ENCODE measurements around the gene BMI1.

DNA sequence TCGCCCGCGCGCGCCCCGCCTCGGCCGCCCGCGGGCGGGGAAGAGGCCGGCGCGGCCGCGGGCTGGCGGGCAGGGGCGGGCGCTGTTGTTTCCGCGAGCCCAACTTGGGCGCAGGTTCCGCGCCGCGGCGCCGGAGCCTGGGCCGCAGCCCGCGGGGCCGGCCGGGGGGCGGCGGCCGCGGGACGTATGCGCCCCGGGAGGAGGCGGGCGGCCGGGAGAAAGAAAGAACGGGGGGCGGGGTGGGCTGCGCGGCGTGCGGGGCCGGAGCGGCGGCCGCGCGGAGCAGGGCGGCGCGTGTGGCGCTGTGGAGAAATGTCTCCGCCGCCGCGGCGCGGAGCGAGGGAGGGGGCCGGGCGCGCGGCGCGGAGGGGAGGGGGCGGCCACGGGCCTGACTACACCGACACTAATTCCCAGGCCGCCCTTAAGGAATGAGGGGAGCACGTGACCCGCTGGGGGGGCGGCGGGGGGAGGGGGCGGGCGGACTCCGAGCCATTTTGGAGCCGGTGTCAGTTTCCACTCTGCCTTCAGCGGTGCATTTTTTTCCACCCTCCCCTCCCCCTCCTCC lies at the start of gene BMI1:
- TF ChIP-seq, protein P1, sequence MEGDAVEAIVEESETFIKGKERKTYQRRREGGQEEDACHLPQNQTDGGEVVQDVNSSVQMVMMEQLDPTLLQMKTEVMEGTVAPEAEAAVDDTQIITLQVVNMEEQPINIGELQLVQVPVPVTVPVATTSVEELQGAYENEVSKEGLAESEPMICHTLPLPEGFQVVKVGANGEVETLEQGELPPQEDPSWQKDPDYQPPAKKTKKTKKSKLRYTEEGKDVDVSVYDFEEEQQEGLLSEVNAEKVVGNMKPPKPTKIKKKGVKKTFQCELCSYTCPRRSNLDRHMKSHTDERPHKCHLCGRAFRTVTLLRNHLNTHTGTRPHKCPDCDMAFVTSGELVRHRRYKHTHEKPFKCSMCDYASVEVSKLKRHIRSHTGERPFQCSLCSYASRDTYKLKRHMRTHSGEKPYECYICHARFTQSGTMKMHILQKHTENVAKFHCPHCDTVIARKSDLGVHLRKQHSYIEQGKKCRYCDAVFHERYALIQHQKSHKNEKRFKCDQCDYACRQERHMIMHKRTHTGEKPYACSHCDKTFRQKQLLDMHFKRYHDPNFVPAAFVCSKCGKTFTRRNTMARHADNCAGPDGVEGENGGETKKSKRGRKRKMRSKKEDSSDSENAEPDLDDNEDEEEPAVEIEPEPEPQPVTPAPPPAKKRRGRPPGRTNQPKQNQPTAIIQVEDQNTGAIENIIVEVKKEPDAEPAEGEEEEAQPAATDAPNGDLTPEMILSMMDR (optimal IDR thresholded peaks at IDR 0.05 in 1 of 3, IDR thresholded peaks at IDR 0.05 in 1 of 3, conservative IDR thresholded peaks at IDR 0.05 in 1 of 3; ENCODE audit: extremely low read depth in 1 of 3, insufficient read depth in 2 of 3, low read length in 3 of 3), result no peak
- no peak for TF ChIP-seq EZH2 (IDR thresholded peaks at IDR 0.05; ENCODE audit: low read length)
